ENCODE measurements around the gene DIP2A.

DNA sequence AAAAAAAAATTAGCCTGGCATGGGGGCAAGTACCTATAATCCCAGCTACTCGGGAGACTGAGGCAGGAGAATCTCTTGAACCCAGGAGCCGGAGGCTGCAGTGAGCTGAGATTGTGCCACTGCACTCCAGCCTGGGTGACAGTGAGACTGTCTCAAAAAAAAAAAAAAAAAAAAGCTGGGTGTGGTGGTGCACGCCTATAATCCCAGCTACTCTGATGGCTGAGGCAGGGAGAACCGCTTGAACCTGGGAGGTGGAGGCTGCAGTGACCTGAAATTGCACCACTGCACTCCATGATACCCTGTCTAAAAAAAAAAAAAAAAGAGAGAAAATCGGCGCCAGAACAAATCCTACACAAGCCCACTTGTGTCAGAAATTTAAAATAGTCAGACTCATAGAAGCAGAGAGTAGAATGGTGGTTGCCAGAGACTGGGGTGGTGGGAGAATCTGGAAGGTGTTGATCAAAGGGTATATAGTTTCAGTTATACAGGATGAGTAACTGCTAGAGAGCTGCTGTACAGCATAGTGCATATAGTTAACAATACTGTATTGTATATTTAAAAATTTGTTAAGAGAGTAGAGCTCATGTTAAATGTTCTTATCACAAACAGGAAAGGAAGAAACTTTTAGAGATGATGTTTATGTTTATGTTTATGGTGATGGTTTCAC is 9.6 kb downstream of the DIP2A start:
- TF ChIP-seq, protein P1, sequence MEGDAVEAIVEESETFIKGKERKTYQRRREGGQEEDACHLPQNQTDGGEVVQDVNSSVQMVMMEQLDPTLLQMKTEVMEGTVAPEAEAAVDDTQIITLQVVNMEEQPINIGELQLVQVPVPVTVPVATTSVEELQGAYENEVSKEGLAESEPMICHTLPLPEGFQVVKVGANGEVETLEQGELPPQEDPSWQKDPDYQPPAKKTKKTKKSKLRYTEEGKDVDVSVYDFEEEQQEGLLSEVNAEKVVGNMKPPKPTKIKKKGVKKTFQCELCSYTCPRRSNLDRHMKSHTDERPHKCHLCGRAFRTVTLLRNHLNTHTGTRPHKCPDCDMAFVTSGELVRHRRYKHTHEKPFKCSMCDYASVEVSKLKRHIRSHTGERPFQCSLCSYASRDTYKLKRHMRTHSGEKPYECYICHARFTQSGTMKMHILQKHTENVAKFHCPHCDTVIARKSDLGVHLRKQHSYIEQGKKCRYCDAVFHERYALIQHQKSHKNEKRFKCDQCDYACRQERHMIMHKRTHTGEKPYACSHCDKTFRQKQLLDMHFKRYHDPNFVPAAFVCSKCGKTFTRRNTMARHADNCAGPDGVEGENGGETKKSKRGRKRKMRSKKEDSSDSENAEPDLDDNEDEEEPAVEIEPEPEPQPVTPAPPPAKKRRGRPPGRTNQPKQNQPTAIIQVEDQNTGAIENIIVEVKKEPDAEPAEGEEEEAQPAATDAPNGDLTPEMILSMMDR (IDR thresholded peaks at IDR 0.05), result no peak
- TF ChIP-seq POLR2A (IDR thresholded peaks at IDR 0.05) (no peak), EP300 (IDR thresholded peaks at IDR 0.05) (no peak)

Data from ovary (tissue), 3 donors.